Trophoblast cell (in vitro differentiated cells and primary cell): Measurements from ENCODE around the gene ANKRD1. TPM values are rescaled to one million over a fixed set of nuclear protein-coding genes. Genes with fewer than 3 reads are reported as not detected.

Source experiments
- DNase-seq, 2 donors: peaks; one replicate each; pipeline ENCODE4 v3.0.0-alpha.2; 2016
- H2AFZ ChIP-seq: 2 replicates; pipeline ENCODE4 v1.6.1; 2013; ENCODE audit warnings: low read length, moderate library complexity, mild to moderate bottlenecking; ENCODE audit not compliant: insufficient read depth, poor library complexity
- H2AK5ac ChIP-seq: 2 replicates; pipeline ENCODE4 v1.6.1; 2013; ENCODE audit warnings: mild to moderate bottlenecking, low read length
- H2BK120ac ChIP-seq: 2 replicates; pipeline ENCODE4 v1.6.1; 2013; ENCODE audit warnings: low read length, mild to moderate bottlenecking, moderate library complexity; ENCODE audit not compliant: insufficient read depth, poor library complexity
- H2BK12ac ChIP-seq: 2 replicates; pipeline ENCODE4 v1.6.1; 2013; ENCODE audit warnings: mild to moderate bottlenecking, low read length, moderate library complexity
- H2BK5ac ChIP-seq: 2 replicates; pipeline ENCODE4 v1.6.1; 2013; ENCODE audit warnings: low read length, low read depth, moderate library complexity, mild to moderate bottlenecking; ENCODE audit not compliant: poor library complexity
- H3K14ac ChIP-seq: 2 replicates; pipeline ENCODE4 v1.6.1; 2013; ENCODE audit warnings: mild to moderate bottlenecking, low read length
- H3K18ac ChIP-seq: 2 replicates; pipeline ENCODE4 v1.6.1; 2013; ENCODE audit warnings: mild to moderate bottlenecking, low read length
- H3K23ac ChIP-seq: 2 replicates; pipeline ENCODE4 v1.6.1; 2013; ENCODE audit warnings: low read length
- H3K27ac ChIP-seq: 2 replicates; pipeline ENCODE4 v1.5.1; 2013; ENCODE audit warnings: low read depth, mild to moderate bottlenecking, inconsistent platforms, low read length, moderate library complexity
- H3K27me3 ChIP-seq: 2 replicates; pipeline ENCODE4 v1.6.1; 2013; ENCODE audit warnings: inconsistent platforms, mild to moderate bottlenecking, low read length, moderate library complexity; ENCODE audit not compliant: insufficient read depth
- H3K36me3 ChIP-seq, 2 experiments: 1 replicate in 1 of 2; 2 replicates in 1 of 2; pipeline ENCODE4 v1.6.1; 2013; ENCODE audit warnings: low read length in 2 of 2, mild to moderate bottlenecking in 2 of 2, moderate library complexity in 1 of 2; ENCODE audit not compliant: insufficient read depth in 2 of 2, control insufficient read depth in 1 of 2
- H3K4ac ChIP-seq: 2 replicates; pipeline ENCODE4 v1.6.1; 2013; ENCODE audit warnings: low read depth, mild to moderate bottlenecking, low read length, moderate library complexity
- H3K4me1 ChIP-seq, 2 experiments: 1 replicate in 1 of 2; 2 replicates in 1 of 2; pipeline ENCODE4 v1.6.1; 2013; ENCODE audit warnings: low read length in 2 of 2, mild to moderate bottlenecking in 2 of 2, moderate library complexity in 1 of 2; ENCODE audit not compliant: insufficient read depth in 2 of 2, control insufficient read depth in 1 of 2
- H3K4me2 ChIP-seq: 2 replicates; pipeline ENCODE4 v1.6.1; 2013; ENCODE audit warnings: inconsistent platforms, mild to moderate bottlenecking, low read length, moderate library complexity
- H3K4me3 ChIP-seq: 2 replicates; pipeline ENCODE4 v1.5.1; 2013; ENCODE audit warnings: mild to moderate bottlenecking, low read depth, low read length, inconsistent platforms
- H3K79me1 ChIP-seq: one replicate; pipeline ENCODE4 v1.6.1; 2013; ENCODE audit warnings: low read length
- H3K79me2 ChIP-seq: 2 replicates; pipeline ENCODE4 v1.6.1; 2013; ENCODE audit warnings: low read length, mild to moderate bottlenecking; ENCODE audit not compliant: control insufficient read depth, insufficient read depth, poor library complexity
- H3K9ac ChIP-seq: 2 replicates; pipeline ENCODE4 v1.6.1; 2013; ENCODE audit warnings: mild to moderate bottlenecking, low read length
- H3K9me3 ChIP-seq: 2 replicates; pipeline ENCODE4 v1.6.1; 2013; ENCODE audit warnings: low read depth, mild to moderate bottlenecking, control low read depth, inconsistent platforms, low read length; ENCODE audit not compliant: insufficient read depth
- H4K12ac ChIP-seq: 2 replicates; pipeline ENCODE4 v1.6.1; 2013; ENCODE audit warnings: low read depth, mild to moderate bottlenecking, low read length, moderate library complexity
- H4K8ac ChIP-seq: 2 replicates; pipeline ENCODE4 v1.6.1; 2013; ENCODE audit warnings: low read depth, mild to moderate bottlenecking, low read length, moderate library complexity
- H4K91ac ChIP-seq: one replicate; pipeline ENCODE4 v1.6.1; 2013; ENCODE audit warnings: low read depth, mild to moderate bottlenecking, low read length, moderate library complexity
- WGBS: extraction: QIAGEN DNeasy Blood & Tissue Kit; methylation state at CpG from one replicate; pipeline ENCODE4 v1.1.7; 2013; ENCODE audit warnings: missing lambda C conversion rate; ENCODE audit not compliant: insufficient read length, insufficient coverage; ENCODE audit errors: extremely low coverage; 5-methylcytosine and 5-hydroxymethylcytosine counted together
- polyA plus RNA-seq: library from polyadenylated mRNA; stranded (reverse); fragments of 200-250 nt; gene quantifications from 2 replicates; pipeline ENCODE4 v1.2.3, GENCODE V29; 2013

Gene ANKRD1
- 319 and 331 TPM in 2 replicates for polyA plus RNA-seq

DNA sequence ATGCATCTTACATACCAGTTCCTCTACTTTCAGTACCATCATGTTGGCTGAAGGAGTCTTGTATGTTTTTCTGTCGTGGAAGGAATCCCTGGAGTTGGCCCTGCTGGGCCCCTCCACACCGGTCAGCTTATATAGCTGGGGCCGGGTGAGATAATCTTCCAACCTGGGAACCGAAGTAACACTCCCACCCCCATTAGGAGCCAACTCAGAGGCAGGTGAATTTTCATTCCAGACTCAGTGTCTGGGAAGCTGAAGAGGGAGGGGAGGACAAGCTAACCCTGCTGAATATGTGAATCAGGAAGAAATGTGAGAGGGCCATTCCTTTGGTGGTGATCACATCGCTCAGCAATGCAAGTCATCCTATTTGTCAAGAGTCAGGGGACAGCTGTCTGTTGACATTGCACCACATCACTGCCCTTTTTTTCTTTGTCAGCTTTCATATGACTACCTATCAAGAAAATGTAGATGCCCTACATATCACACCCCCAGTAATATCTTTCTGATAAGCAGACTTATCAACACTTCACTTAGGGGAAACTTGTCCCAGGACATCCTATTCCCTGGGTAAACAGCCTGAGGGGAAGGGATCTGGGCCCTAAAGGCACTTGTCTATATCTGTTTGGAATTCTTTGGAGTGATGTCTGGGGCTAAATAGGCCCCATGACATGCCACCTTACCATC is at the start of gene ANKRD1:
ANKRD1 (minus strand) TSS at position 102 of the 681 bp plus-strand sequence; CDS start at position 42, 60 bp downstream.
- peak within 1 kb of the TSS; percentile 76 for H3K4me3 ChIP-seq
- peaks cover 11% of the 10 kb centered on the region for H3K79me1 ChIP-seq
- H3K14ac ChIP-seq: peak within 1 kb of the TSS; percentile 62
- peak within 1 kb of the TSS; percentile 83 for H2BK120ac ChIP-seq
- H2AFZ ChIP-seq: no peak within 1 kb of the TSS
- H3K4me1 ChIP-seq: peaks cover 0 to 2% of the 10 kb centered on the region in 2 experiments
- peak within 1 kb of the TSS; percentile 87 for H2BK12ac ChIP-seq
- peak within 1 kb of the TSS; percentile 69 for H3K23ac ChIP-seq
- H2BK5ac ChIP-seq: peak within 1 kb of the TSS; percentile 78
- peaks cover 3% of the 10 kb centered on the region for H3K79me2 ChIP-seq
- H4K12ac ChIP-seq: no peak within 1 kb of the TSS
- peak within 1 kb of the TSS; percentile 44 for H4K8ac ChIP-seq
- peak within 1 kb of the TSS; percentile 53 for H3K4ac ChIP-seq
- peak within 1 kb of the TSS; percentile 82 for H4K91ac ChIP-seq
- no peaks in the 10 kb centered on the region for H3K27me3 ChIP-seq
- H3K4me2 ChIP-seq: peak within 1 kb of the TSS; percentile 74
- H3K36me3 ChIP-seq: peaks cover 5 to 9% of the 10 kb centered on the region in 2 experiments
- peak within 1 kb of the TSS; percentile 57 for H3K27ac ChIP-seq
- peak; percentile 98 to 100 for DNase-seq
- H3K18ac ChIP-seq: peak within 1 kb of the TSS; percentile 80
- no CpG with 5 or more reads among the region's 5 CpGs for WGBS
- H2AK5ac ChIP-seq: peak within 1 kb of the TSS; percentile 35
- no peaks in the 10 kb centered on the region for H3K9me3 ChIP-seq
- H3K9ac ChIP-seq: peak within 1 kb of the TSS; percentile 93

GRCh38 chr10:90969947-90970673 is 49.2 kb upstream of the ANKRD1 start:
- no peaks in the 10 kb centered on the region for H3K36me3 ChIP-seq
- H2BK12ac ChIP-seq: no peak overlapping the region
- peaks cover 2% of the 10 kb centered on the region for H3K9me3 ChIP-seq
- no peak overlapping the region for H2BK5ac ChIP-seq
- no peak overlapping the region for H3K14ac ChIP-seq
- no peaks in the 10 kb centered on the region for H3K79me2 ChIP-seq
- H4K8ac ChIP-seq: peak overlapping the region; percentile 29
- H2AK5ac ChIP-seq: no peak overlapping the region
- peaks cover 4% of the 10 kb centered on the region for H3K79me1 ChIP-seq
- no peak overlapping the region for H2AFZ ChIP-seq
- H3K4ac ChIP-seq: no peak overlapping the region
- H4K12ac ChIP-seq: no peak overlapping the region
- H3K18ac ChIP-seq: no peak overlapping the region
- H3K4me1 ChIP-seq: peaks cover 0 to 4% of the 10 kb centered on the region in 2 experiments
- no CpG with 5 or more reads among the region's 6 CpGs for WGBS
- H3K23ac ChIP-seq: no peak overlapping the region
- H3K27me3 ChIP-seq: no peaks in the 10 kb centered on the region
- no peak overlapping the region for H3K9ac ChIP-seq
- no peak overlapping the region for H3K4me3 ChIP-seq
- H3K4me2 ChIP-seq: no peak overlapping the region
- H4K91ac ChIP-seq: no peak overlapping the region
- no peak overlapping the region for H2BK120ac ChIP-seq
- H3K27ac ChIP-seq: no peak overlapping the region
- peak; percentile 29 to 63 for DNase-seq

GRCh38 chr10:90969121-90969534 is 48.2 kb upstream of the ANKRD1 start:
- WGBS: no CpG with 5 or more reads among the region's 5 CpGs
- Histone ChIP-seq H3K27ac (no peak overlapping the region), H3K23ac (no peak overlapping the region), H2BK120ac (peak overlapping the region; percentile 20), H3K4ac (no peak overlapping the region), H4K8ac (no peak overlapping the region), H3K18ac (no peak overlapping the region), H2BK12ac (no peak overlapping the region), H2BK5ac (no peak overlapping the region), H2AFZ (no peak overlapping the region), H3K79me1 (peaks cover 4% of the 10 kb centered on the region), H3K79me2 (no peaks in the 10 kb centered on the region), H3K27me3 (no peaks in the 10 kb centered on the region), H3K4me3 (no peak overlapping the region), H3K14ac (no peak overlapping the region), H3K9ac (no peak overlapping the region), H3K4me2 (no peak overlapping the region), H3K9me3 (peaks cover 2% of the 10 kb centered on the region), H3K4me1 (peaks cover 0 to 4% of the 10 kb centered on the region in 2 experiments), H4K91ac (no peak overlapping the region), H4K12ac (no peak overlapping the region), H2AK5ac (no peak overlapping the region), H3K36me3 (no peaks in the 10 kb centered on the region)
- DNase-seq: peak; percentile 56 to 71

DNA sequence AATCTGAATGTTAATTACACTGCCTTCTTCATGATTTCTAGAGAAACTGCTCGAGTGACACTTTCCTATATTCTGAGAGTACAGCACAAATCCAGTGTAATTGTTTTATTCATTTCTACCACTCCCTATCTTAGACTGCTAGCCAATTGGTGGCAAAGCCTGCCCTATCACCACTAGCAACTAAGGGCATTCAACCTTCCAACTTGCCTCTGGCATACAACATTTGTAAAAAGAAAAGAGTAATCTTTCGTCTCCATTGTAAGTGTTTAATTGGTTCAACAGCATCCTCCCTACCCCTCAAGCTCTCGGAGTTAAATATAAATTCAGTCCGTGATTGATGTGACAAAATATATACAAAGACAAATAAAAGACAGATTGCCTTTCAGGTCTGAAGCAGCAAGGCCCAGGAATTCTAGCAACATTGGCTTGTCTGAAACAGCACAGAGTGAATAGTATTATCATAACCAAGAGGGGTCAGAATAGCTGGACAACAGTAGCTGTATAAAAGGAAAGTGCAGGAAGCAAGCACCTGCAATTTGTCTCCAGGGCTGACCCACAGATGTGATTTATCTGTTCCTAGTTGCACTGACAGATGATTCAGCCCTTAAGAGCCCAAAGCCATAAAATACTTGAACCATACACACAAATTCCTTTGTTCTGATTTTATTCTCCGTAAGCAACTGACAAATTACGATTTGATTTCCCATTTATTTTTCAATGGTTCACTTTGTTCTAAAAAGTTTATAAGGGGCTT is 47.6 kb upstream of the ANKRD1 start:
- no peak overlapping the region for H3K9ac ChIP-seq
- H3K4me2 ChIP-seq: no peak overlapping the region
- H3K23ac ChIP-seq: no peak overlapping the region
- H3K4me3 ChIP-seq: no peak overlapping the region
- no peak overlapping the region for H2AK5ac ChIP-seq
- peaks cover 2% of the 10 kb centered on the region for H3K9me3 ChIP-seq
- no peak overlapping the region for H2AFZ ChIP-seq
- no peak overlapping the region for H2BK120ac ChIP-seq
- H3K4ac ChIP-seq: no peak overlapping the region
- no peak overlapping the region for H3K27ac ChIP-seq
- H3K27me3 ChIP-seq: no peaks in the 10 kb centered on the region
- no peak overlapping the region for H4K91ac ChIP-seq
- H3K14ac ChIP-seq: no peak overlapping the region
- peaks cover 0 to 4% of the 10 kb centered on the region in 2 experiments for H3K4me1 ChIP-seq
- H4K12ac ChIP-seq: no peak overlapping the region
- no peak overlapping the region for H3K18ac ChIP-seq
- H3K79me2 ChIP-seq: no peaks in the 10 kb centered on the region
- WGBS: no CpG with 5 or more reads among the region's 6 CpGs
- DNase-seq: peak in 1 of 2 donors; percentile 39
- H2BK5ac ChIP-seq: no peak overlapping the region
- H2BK12ac ChIP-seq: no peak overlapping the region
- peaks cover 4% of the 10 kb centered on the region for H3K79me1 ChIP-seq
- no peaks in the 10 kb centered on the region for H3K36me3 ChIP-seq
- H4K8ac ChIP-seq: no peak overlapping the region
